Activated naive CD8-positive, alpha-beta T cell treated with anti-CD3 and anti-CD28 coated beads, Interleukin-2, amount 50 U/mL, for 24 hours (primary cell): ENCODE data around the gene ARFGEF2.

ENCODE experiments used
- ATAC-seq: fragments of 150-1000 bp; cut with Tn5 transposase; one replicate; pipeline ENCODE4 v1.10.0; 2021
- DNase-seq: peaks from one replicate; pipeline ENCODE4 v3.0.0; 2021
- H3K27ac Mint-ChIP-seq: one replicate; pipeline ENCODE4 v1.8.0; 2021; ENCODE audit warnings: mild to moderate bottlenecking, mixed read lengths
- H3K27me3 Mint-ChIP-seq: one replicate; pipeline ENCODE4 v1.8.0; 2021; ENCODE audit warnings: mixed read lengths
- H3K36me3 Mint-ChIP-seq: one replicate; pipeline ENCODE4 v1.8.0; 2021; ENCODE audit warnings: low read depth, mixed read lengths
- H3K4me1 Mint-ChIP-seq: one replicate; pipeline ENCODE4 v1.8.0; 2021; ENCODE audit warnings: mixed read lengths
- H3K4me3 Mint-ChIP-seq: one replicate; pipeline ENCODE4 v1.8.0; 2021; ENCODE audit warnings: mild to moderate bottlenecking, moderate library complexity, mixed read lengths
- H3K9me3 Mint-ChIP-seq: one replicate; pipeline ENCODE4 v1.8.0; 2021; ENCODE audit warnings: mixed read lengths

The ARFGEF2 gene

DNA sequence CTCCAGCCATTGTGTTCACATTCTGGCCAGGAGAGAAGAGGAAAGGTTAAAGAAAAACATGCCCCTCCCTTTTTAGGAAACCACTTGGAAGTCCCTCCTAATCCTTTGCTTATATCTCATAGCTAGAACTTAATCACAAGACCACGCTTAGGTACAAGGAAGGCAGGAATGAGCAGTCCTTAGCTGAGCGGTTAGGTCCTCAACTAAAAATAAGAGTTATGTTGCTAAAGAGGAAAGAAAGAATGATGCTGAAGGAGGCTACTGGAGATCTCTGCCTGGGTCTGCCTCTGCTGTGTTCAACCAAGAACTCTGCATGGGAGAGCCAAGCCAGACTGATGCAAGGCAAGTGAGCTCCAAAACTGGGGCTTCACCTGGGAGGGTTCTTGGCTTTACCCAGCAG is 11.6 kb upstream of the ARFGEF2 start:
- no peak for DNase-seq
- Mint-ChIP-seq H3K9me3 (peaks cover 4% of the 10 kb centered on the region), H3K27ac (no peak overlapping the region), H3K4me3 (no peak overlapping the region), H3K36me3 (peaks cover 3% of the 10 kb centered on the region), H3K4me1 (peaks cover 23% of the 10 kb centered on the region), H3K27me3 (peaks cover 3% of the 10 kb centered on the region)
- ATAC-seq, result no peak

DNA sequence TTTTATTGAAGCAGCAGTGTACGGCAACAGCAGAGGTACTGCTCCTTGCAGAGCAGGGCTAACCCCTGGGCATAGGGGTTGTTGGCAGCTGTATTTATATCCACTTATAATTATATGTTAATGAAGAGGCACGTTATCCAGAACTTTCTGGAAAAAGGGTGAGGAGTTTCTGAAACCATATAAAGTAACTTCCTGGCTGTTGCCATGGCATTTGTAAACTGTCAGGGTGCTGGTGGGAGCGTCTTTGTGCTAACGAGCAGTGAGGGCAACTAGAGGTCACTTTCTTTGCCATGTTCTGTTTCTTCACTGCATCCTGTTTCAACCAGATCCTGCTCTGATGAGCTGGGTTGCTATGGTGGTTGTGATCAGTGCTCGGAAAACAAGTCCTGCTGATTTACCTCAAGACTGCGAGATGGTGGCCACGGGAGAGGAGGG is 11.1 kb upstream of the ARFGEF2 start:
- H3K27ac Mint-ChIP-seq, result no peak overlapping the region
- peaks cover 19% of the 10 kb centered on the region for H3K4me1 Mint-ChIP-seq
- H3K27me3 Mint-ChIP-seq, result peaks cover 3% of the 10 kb centered on the region
- H3K4me3 Mint-ChIP-seq, result no peak overlapping the region
- peaks cover 4% of the 10 kb centered on the region for H3K9me3 Mint-ChIP-seq
- ATAC-seq (no peak), DNase-seq (no peak)
- H3K36me3 Mint-ChIP-seq, result peaks cover 3% of the 10 kb centered on the region

DNA sequence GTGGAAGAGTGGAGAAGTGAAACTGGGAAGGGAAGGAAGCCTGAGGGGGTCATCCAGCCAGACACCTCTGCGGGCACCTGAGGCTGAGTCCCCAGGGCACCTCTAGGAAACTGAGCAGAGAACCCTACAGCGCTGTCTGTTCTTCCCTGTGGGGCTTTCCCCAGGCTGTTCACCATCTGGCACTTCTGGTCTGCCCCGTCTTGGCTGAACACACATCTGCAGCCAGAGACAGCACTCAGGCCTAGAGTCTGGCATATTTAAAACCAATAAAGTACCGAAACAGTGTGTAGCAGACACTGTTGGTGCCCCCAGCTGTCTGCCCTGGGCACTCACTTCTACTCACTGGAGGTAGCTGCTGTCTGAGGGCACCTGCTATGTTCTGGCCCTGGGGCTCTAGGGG is 9.4 kb upstream of the ARFGEF2 start:
- H3K27me3 Mint-ChIP-seq, result peaks cover 3% of the 10 kb centered on the region
- peak; percentile 53 for ATAC-seq
- H3K4me3 Mint-ChIP-seq, result no peak overlapping the region

DNA sequence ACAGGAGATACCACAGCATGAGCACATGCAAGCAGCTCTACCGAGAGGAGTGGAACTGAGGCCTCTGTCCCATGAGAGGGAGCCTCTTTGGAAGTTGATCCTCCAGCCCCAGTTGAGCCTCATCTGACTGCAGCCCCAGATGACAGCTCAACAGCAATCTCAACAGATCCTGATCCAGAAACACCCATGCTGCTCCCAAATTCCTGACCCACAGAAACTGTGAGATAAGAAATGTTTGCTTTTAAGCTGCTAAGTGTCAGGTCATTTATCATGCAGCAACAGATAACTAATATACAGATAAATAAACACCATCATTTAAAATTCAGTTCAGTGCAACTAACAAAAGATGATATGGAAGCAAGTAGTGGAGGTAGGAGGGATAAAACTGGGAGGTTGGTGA is 4.8 kb upstream of the ARFGEF2 start:
- DNase-seq, result no peak
- H3K9me3 Mint-ChIP-seq, result no peaks in the 10 kb centered on the region
- H3K27ac Mint-ChIP-seq, result no peak overlapping the region
- no peak for ATAC-seq
- H3K4me3 Mint-ChIP-seq, result no peak overlapping the region
- peaks cover 15% of the 10 kb centered on the region for H3K4me1 Mint-ChIP-seq
- H3K36me3 Mint-ChIP-seq, result no peaks in the 10 kb centered on the region
- peaks cover 3% of the 10 kb centered on the region for H3K27me3 Mint-ChIP-seq

More for the DNA sequence above, 9.4 kb upstream of the ARFGEF2 start:
- Mint-ChIP-seq H3K27ac (no peak overlapping the region), H3K9me3 (peaks cover 4% of the 10 kb centered on the region), H3K4me1 (peaks cover 18% of the 10 kb centered on the region), H3K36me3 (peaks cover 3% of the 10 kb centered on the region)
- no peak for DNase-seq

DNA sequence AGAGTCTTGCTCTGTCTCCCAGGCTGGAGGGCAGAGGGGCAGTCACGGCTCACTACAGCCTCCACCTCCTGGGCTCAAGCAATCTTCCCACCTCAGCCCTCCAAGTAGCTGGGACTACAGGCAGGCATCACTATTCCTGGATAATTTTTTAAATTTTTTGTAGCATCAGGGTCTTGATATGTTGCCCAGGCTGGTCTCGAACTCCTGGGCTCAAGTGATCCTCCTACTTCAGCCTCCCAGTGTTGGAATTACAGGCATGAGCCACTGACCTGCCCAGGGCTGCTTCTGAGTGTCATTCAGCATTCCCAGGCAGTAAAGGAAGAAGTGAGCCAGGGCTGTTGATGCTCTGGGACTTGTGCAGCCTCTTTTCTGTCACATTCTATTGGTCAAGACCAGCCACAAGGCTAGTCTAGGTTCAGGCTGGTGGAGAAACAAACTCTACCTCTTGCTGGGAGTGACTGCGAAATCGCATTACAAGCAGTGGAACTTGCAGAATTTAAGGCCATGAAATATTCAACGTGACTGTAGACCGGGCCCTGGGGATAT is 2.1 kb upstream of the ARFGEF2 start:
- Mint-ChIP-seq H3K9me3 (no peaks in the 10 kb centered on the region), H3K4me1 (peaks cover 34% of the 10 kb centered on the region), H3K27ac (peak overlapping the region; percentile 49), H3K4me3 (no peak overlapping the region), H3K36me3 (no peaks in the 10 kb centered on the region), H3K27me3 (no peaks in the 10 kb centered on the region)
- ATAC-seq (no peak), DNase-seq (no peak)

DNA sequence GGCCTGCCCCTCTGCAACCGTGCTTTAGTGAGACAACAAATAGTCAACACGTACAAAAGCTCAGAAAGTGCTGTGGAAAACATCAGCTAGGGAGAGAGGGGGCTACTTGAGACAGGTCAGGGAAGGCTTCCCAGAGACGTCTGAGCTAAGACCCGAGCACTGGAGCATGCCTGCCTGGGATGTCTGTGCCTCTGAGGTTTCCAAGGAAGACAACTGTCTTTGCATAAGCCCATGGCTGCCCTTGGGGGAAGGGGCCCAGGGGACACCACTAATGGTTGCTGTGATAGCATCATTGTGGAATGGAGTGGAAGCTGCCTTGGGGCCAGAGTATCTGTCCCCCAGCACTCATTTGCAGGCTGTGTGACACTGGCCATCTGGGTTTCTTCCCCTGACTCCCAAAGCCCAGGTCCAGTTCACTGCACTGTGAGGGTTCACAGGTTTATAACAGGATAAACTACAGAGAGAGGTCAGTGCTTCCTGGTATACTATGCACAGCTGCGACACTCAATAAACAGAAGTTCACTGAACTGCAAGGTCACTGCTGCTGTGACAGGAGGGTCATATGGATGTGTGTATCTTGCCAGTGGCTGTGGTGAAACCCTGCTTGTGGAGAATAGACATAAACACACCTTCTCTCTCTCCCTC is 1.5 kb upstream of the ARFGEF2 start:
- Mint-ChIP-seq H3K27ac (peak overlapping the region; percentile 98), H3K4me3 (peak overlapping the region; percentile 99), H3K27me3 (no peaks in the 10 kb centered on the region), H3K4me1 (peaks cover 39% of the 10 kb centered on the region), H3K36me3 (no peaks in the 10 kb centered on the region), H3K9me3 (no peaks in the 10 kb centered on the region)
- no peak for ATAC-seq
- DNase-seq, result no peak

DNA sequence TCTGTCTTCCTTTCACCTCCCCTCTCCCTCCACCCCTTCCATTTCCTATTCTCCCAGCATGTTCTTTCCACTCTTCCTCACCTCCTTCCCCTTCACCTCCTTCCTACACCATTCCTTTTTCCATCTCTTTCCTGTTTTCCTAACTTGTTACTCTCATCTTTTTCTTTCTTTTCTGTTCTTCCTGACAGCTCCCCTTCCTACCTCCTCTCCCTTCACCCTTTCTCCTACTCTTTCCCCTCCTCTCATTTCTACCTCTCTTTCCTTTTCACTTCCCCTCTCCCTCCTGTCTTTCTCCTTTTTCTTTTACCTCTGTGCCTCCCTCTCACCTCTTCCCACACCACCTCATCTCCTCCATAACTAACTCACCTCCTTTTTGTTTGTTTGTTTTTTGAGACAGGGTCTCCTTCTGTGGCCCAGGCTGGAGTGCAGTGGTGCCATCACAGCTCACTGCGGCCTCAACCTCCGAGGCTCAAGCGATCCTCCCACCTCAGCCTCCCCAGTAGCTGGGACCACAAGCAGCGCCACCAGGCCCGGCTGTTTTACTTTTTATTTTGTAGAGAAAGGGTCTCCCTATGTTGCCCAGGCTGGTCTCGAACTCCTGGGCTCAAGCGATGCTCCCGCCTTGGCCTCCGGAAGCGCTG is 864 bp upstream of the ARFGEF2 start:
- ATAC-seq (no peak), DNase-seq (no peak)
- H3K9me3 Mint-ChIP-seq, result no peaks in the 10 kb centered on the region
- no peaks in the 10 kb centered on the region for H3K36me3 Mint-ChIP-seq
- no peaks in the 10 kb centered on the region for H3K27me3 Mint-ChIP-seq
- peak overlapping the region; percentile 98 for H3K27ac Mint-ChIP-seq
- H3K4me1 Mint-ChIP-seq, result peaks cover 43% of the 10 kb centered on the region
- H3K4me3 Mint-ChIP-seq, result peak overlapping the region; percentile 99

DNA sequence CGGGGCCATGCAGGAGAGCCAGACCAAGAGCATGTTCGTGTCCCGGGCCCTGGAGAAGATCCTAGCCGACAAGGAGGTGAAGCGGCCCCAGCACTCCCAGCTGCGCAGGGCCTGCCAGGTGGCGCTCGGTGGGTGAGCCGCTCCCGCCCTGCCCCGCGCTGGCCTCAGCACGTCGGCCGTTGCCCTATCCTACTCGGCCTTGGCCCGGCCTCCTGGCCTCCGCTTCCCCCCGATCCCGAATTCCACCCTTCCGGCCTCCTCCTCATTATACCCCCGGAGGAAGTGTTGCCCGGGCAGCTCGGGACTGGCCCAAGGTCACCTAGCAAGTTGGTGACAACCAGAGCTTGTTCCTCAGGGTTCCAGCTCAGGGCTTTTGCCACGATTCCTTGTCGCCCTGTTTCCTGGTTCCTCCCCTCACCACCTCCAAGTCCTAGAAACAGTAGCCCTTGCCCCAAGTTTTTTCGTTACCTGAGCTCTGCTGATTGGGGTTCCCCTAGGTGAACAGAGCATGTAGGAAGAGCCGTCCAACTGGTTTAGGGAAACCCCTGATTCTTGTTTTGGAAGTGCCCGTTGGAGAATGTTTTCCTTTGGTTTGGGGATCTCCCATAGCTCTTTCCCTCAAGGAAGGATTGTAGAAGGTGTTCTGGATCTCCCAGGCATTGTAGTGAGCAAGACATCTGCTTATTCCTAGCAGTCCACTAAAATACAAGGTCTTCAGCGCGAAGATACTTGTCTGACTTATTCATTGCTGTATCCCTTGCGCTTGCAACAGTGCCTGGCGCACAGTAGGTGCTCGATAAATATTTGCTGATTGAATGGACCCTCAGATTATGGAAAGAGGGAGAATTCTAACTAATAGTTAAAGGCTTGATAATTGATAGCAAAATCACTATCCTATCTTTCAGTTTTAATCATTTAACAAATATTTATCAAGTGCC is 641 bp downstream of the ARFGEF2 start:
- DNase-seq, result no peak
- ATAC-seq, result peak; percentile 67
- Mint-ChIP-seq H3K9me3 (no peaks in the 10 kb centered on the region), H3K27ac (peak overlapping the region; percentile 97), H3K36me3 (peaks cover 3% of the 10 kb centered on the region), H3K4me3 (peak overlapping the region; percentile 97), H3K27me3 (no peaks in the 10 kb centered on the region), H3K4me1 (peaks cover 57% of the 10 kb centered on the region)

DNA sequence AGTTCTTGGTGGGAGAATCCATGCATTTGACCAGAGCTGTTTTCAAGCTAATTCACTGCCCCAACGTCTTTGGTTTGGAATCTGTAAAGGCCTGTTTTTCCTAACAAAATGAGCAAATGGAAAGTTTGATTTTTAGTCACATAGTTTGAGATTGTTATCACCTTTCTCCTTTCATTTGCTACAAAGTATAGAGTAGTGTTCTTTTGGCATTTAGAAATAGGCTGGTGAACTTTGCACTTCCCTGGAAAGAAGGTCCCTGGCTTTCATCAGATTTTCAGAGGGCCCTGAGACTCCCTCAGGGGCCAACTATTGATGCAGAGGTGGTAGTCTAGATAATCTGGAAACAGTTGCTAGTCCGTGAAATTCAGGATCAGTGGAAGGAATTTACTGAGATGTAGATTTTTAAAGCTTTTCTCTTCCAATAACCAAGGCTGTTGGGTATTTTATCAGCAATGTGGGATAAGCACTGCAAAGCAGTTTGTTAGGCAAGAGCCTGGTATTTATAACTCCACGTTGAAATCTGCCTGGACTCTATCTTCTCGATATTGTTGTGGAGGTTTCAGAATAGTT is 1.7 kb downstream of the ARFGEF2 start:
- ATAC-seq, result no peak
- H3K27ac Mint-ChIP-seq, result peak overlapping the region; percentile 97
- H3K4me1 Mint-ChIP-seq, result peaks cover 61% of the 10 kb centered on the region

DNA sequence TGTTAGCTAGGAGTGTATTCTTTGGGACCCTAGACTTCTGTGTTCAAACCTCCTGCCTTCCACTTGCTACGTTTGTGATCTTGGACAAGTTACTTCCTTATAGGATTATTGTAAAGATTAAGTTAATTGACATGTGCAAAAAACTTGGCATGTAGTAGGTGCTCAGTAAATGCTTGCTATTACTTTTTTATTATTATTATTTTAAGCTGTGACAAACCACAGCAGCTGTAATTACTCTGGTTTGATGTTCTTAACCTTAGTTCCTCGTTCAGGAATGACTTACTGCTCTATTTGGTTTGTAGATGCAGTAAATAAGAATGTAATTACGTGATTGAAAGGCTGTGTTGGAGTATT is 3.2 kb downstream of the ARFGEF2 start:
- H3K27me3 Mint-ChIP-seq, result no peaks in the 10 kb centered on the region
- H3K9me3 Mint-ChIP-seq, result no peaks in the 10 kb centered on the region
- H3K27ac Mint-ChIP-seq, result no peak overlapping the region
- DNase-seq (no peak), ATAC-seq (no peak)
- peaks cover 63% of the 10 kb centered on the region for H3K4me1 Mint-ChIP-seq
- H3K36me3 Mint-ChIP-seq, result peaks cover 4% of the 10 kb centered on the region
- no peak overlapping the region for H3K4me3 Mint-ChIP-seq

More for the DNA sequence above, 1.7 kb downstream of the ARFGEF2 start:
- peaks cover 4% of the 10 kb centered on the region for H3K36me3 Mint-ChIP-seq
- DNase-seq, result no peak
- no peaks in the 10 kb centered on the region for H3K27me3 Mint-ChIP-seq
- H3K4me3 Mint-ChIP-seq, result peak overlapping the region; percentile 97
- no peaks in the 10 kb centered on the region for H3K9me3 Mint-ChIP-seq

DNA sequence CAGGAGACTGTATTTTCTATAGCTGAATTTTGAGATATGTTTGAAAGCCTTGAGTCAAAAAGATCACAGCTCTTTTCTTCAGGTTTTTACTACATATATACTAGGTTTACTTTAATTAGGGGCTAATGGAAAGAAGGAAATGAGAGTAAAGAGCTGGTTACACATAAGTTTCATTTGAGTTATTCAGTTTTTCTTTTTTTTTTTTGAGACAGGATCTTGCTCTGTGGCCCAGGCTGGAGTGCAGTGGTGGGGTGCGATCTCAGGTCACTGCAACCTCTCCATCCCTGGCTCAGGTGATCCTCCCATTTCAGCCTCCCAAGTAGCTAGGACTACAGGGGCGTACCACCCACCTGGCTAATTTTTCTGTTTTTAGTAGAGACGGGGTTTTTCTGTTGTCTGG is 4.8 kb downstream of the ARFGEF2 start:
- Mint-ChIP-seq H3K27ac (peak overlapping the region; percentile 25), H3K9me3 (no peaks in the 10 kb centered on the region), H3K4me3 (no peak overlapping the region), H3K4me1 (peaks cover 53% of the 10 kb centered on the region), H3K27me3 (no peaks in the 10 kb centered on the region), H3K36me3 (peaks cover 4% of the 10 kb centered on the region)
- DNase-seq, result no peak
- no peak for ATAC-seq

DNA sequence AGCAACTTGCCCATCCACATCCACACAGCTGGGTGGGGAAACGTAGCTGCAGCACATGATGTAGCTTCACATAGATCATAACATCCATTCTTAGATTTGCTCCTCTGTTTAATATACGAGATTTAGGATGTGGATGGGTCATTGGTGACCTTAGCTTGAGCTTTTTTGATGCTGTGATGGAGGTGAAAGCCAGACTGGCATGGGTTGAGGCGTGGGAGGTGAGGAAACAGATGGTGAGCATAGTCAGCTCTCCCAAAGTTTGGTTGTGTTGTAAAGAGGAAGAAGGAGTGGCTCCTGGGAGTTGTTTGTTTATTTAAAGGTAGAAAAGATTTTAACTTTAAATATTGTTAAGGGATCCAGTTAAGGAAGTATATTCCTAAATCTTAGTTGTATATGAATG is 5.3 kb downstream of the ARFGEF2 start:
- ATAC-seq, result peak; percentile 25
- Mint-ChIP-seq H3K27me3 (no peaks in the 10 kb centered on the region), H3K27ac (peak overlapping the region; percentile 25), H3K4me1 (peaks cover 53% of the 10 kb centered on the region), H3K36me3 (peaks cover 4% of the 10 kb centered on the region), H3K4me3 (no peak overlapping the region), H3K9me3 (no peaks in the 10 kb centered on the region)
- no peak for DNase-seq

DNA sequence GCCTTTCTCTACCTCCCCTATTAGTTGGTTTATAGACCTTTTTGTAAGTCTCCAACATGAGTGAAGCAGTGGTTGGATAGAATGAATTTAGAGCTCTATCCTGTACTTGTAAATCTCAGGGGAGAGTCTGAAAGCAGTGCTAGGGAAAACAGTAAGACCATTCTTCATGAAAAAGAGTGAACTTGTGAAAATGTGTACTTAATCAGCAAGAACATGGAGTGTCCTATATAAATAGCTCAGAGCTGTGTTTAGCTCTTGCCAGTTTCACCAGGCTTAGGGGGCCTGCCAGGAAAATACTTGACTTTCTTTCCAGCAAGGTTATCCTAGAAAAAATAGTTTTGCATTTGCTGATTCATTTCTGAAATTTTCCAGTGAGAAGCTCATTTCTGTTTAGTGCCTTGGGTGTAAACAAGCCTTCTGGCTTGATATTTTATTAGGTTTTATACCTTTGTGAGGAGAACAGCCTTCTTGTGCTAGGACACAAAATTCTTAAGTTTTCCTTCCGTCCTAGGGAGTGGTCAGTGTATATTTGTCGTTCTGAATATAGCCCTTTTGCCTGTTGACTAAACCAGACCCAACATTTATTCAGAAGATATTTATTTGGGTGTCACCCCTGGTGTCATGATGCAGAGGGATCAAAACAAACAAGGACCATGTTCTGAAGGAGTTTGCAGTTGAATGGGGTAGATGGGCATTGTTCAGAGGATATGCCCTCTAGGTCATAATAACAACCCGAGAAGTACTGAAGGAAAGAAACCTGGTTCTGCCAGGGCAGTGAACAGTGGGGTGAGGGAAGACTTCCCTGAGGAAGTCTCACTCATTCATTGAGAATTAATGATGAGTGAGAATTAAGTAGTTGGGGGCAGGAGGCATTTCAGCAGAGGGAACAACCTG is 7.6 kb downstream of the ARFGEF2 start:
- Mint-ChIP-seq H3K36me3 (peaks cover 6% of the 10 kb centered on the region), H3K4me1 (peaks cover 36% of the 10 kb centered on the region), H3K4me3 (no peak overlapping the region), H3K9me3 (no peaks in the 10 kb centered on the region), H3K27me3 (no peaks in the 10 kb centered on the region), H3K27ac (no peak overlapping the region)
- no peak for ATAC-seq
- no peak for DNase-seq
